HCT116 (cell line): ENCODE data around the gene MTHFD1L. TPM values are rescaled to one million over a fixed set of nuclear protein-coding genes. Genes with fewer than 3 reads are reported as not detected.

Source experiments
- ATAC-seq: fragments of 200-7000 bp; cut with Tn5 transposase; 2 replicates; pipeline ENCODE4 v1.9.1; 2020; ENCODE audit warnings: mild to moderate bottlenecking, moderate library complexity
- BruUV-seq: library from RNA; stranded (reverse); fragments of 400-500 nt; replicated peaks from 2 replicates; lab custom pipeline; 2021; lab: Mats Ljungman, UMichigan
- CTCF ChIA-PET: fragments of 300-600 bp; sonication (Branson Sonifier 250); formaldehyde crosslinking; loops from one replicate; lab custom pipeline; 2021; ENCODE audit warnings: antibody characterized with exemption; lab: Charles Lee
- POLR2A ChIA-PET: fragments of 300-600, 350-600 bp; sonication (Branson Sonifier 250); formaldehyde crosslinking; loops from one replicate; lab custom pipeline; 2021; ENCODE audit warnings: antibody characterized with exemption; lab: Charles Lee
- RAD21 ChIA-PET, 2 experiments: fragments of 300-600 bp; sonication (Branson Sonifier 250); formaldehyde crosslinking; loops; one replicate each; lab custom pipeline; 2023; ENCODE audit warnings: low total read pairs in 2 of 2; ENCODE audit not compliant: uncharacterized antibody in 2 of 2, unreplicated experiment in 2 of 2, low non-redundant PET in 1 of 2; lab: Charles Lee
- DNase-seq: peaks from one replicate; pipeline ENCODE4 v3.0.0-alpha.2; 2010; ENCODE audit warnings: low read depth, low spot score
- H2AFZ ChIP-seq: fragments of 200-600 bp; shearing (Covaris generic), sonication (generic); 2 replicates; pipeline ENCODE4 v1.6.1; 2017; ENCODE audit warnings: low read depth, mixed run types, mixed read lengths, antibody characterized with exemption, low read length; ENCODE audit not compliant: poor library complexity, severe bottlenecking
- H3K27ac ChIP-seq: 2 replicates; pipeline ENCODE4 v1.5.1; 2012; ENCODE audit warnings: low read depth, low read length
- H3K27me3 ChIP-seq: fragments of 200-600 bp; sonication (generic); 2 replicates; pipeline ENCODE4 v1.6.1; 2016; ENCODE audit warnings: mixed run types, low read length, mixed read lengths; ENCODE audit not compliant: insufficient read depth
- H3K36me3 ChIP-seq, 2 experiments: fragments of 200-500 bp in 1 of 2; fragments of 200-600 bp in 1 of 2; sonication (Bioruptor generic) in 1 of 2; sonication (generic) in 1 of 2; 2 replicates each; pipeline versions ENCODE4 v1.5.1 to v1.6.1; 2014 to 2016; ENCODE audit warnings: low read length in 2 of 2, inconsistent platforms in 1 of 2, mixed read lengths in 1 of 2, mixed run types in 1 of 2; ENCODE audit not compliant: insufficient read depth in 2 of 2, control insufficient read depth in 1 of 2
- H3K4me1 ChIP-seq, 2 experiments: fragments of 200-600 bp in 1 of 2; sonication (generic) in 1 of 2; 2 replicates each; pipeline versions ENCODE4 v1.5.1 to v1.6.1; 2012 to 2017; ENCODE audit warnings: low read length in 2 of 2, inconsistent platforms in 1 of 2, mild to moderate bottlenecking in 1 of 2, mixed read lengths in 1 of 2, mixed run types in 1 of 2, moderate library complexity in 1 of 2; ENCODE audit not compliant: insufficient read depth in 2 of 2, control insufficient read depth in 1 of 2
- H3K4me2 ChIP-seq: fragments of 200-600 bp; sonication (generic); 2 replicates; pipeline ENCODE4 v1.6.1; 2017; ENCODE audit warnings: mixed run types, low read length, mixed read lengths
- H3K4me3 ChIP-seq, 2 experiments: fragments of 200-600 bp in 1 of 2; sonication (generic) in 1 of 2; replicated peaks in 1 of 2; 2 replicates each; pipeline ENCODE4 v1.5.1; 2011 to 2016; ENCODE audit warnings: low read length in 2 of 2, control low read depth in 1 of 2, low read depth in 1 of 2, mild to moderate bottlenecking in 1 of 2, mixed read lengths in 1 of 2, mixed run types in 1 of 2
- H3K79me2 ChIP-seq: fragments of 200-600 bp; sonication (generic); 2 replicates; pipeline ENCODE4 v1.6.1; 2017; ENCODE audit warnings: mild to moderate bottlenecking, mixed run types, low read length, moderate library complexity, mixed read lengths; ENCODE audit not compliant: insufficient read depth
- H3K9ac ChIP-seq: fragments of 200-600 bp; sonication (generic); 2 replicates; pipeline ENCODE4 v1.6.1; 2016; ENCODE audit warnings: low read length, mixed read lengths
- H3K9me2 ChIP-seq: fragments of 200-600 bp; sonication (generic), shearing (Covaris generic); 2 replicates; pipeline ENCODE4 v1.6.1; 2017; ENCODE audit warnings: mixed run types, mild to moderate bottlenecking, moderate library complexity; ENCODE audit not compliant: insufficient read depth
- H3K9me3 ChIP-seq, 2 experiments: fragments of 200-500 bp in 1 of 2; fragments of 200-600 bp in 1 of 2; sonication (Bioruptor generic) in 1 of 2; sonication (generic) in 1 of 2; 2 replicates each; pipeline ENCODE4 v1.6.1; 2014 to 2017; ENCODE audit warnings: low read length in 2 of 2, mixed read lengths in 2 of 2, inconsistent platforms in 1 of 2, low read depth in 1 of 2, mild to moderate bottlenecking in 1 of 2, mixed run types in 1 of 2, moderate library complexity in 1 of 2; ENCODE audit not compliant: control insufficient read depth in 1 of 2, insufficient read depth in 1 of 2
- H4K20me1 ChIP-seq: fragments of 200-600 bp; sonication (generic), shearing (Covaris generic); 2 replicates; pipeline ENCODE4 v1.6.1; 2017; ENCODE audit warnings: mixed run types, mild to moderate bottlenecking, moderate library complexity; ENCODE audit not compliant: insufficient read depth
- CEBPB ChIP-seq: IDR thresholded peaks from 2 replicates; pipeline ENCODE4 v1.6.1; 2012; ENCODE audit warnings: low read depth
- CTCF ChIP-seq, 3 experiments: fragments of 200-600 bp in 1 of 3; sonication (generic) in 1 of 3; IDR thresholded peaks in 2 of 3; conservative IDR thresholded peaks in 1 of 3; 2 replicates each; pipeline ENCODE4 v1.5.1; 2012 to 2017; ENCODE audit warnings: low read depth in 2 of 3, low read length in 2 of 3, antibody characterized with exemption in 1 of 3, borderline replicate concordance in 1 of 3, control low read depth in 1 of 3, mild to moderate bottlenecking in 1 of 3, mixed read lengths in 1 of 3, mixed run types in 1 of 3, moderate library complexity in 1 of 3; ENCODE audit not compliant: insufficient read depth in 1 of 3
- EGR1 ChIP-seq: IDR thresholded peaks from 2 replicates; pipeline ENCODE4 v1.6.1; 2012; ENCODE audit warnings: low read depth
- ELF1 ChIP-seq: IDR thresholded peaks from 2 replicates; pipeline ENCODE4 v1.6.1; 2012; ENCODE audit warnings: low read depth, borderline replicate concordance
- EZH2 ChIP-seq: fragments of 200-600 bp; sonication (generic); IDR thresholded peaks from 2 replicates; pipeline ENCODE4 v1.6.1; 2017; ENCODE audit warnings: antibody characterized with exemption, mixed run types
- JUND ChIP-seq: IDR thresholded peaks from 2 replicates; pipeline ENCODE4 v1.6.1; 2012
- MAX ChIP-seq: IDR thresholded peaks from 2 replicates; pipeline ENCODE4 v1.6.1; 2012
- POLR2A ChIP-seq: IDR thresholded peaks from 2 replicates; pipeline ENCODE4 v1.7.0; 2011; ENCODE audit warnings: borderline replicate concordance; ENCODE audit not compliant: insufficient read depth, insufficient read length; ENCODE audit errors: extremely low read depth
- POLR2AphosphoS5 ChIP-seq: IDR thresholded peaks from 2 replicates; pipeline ENCODE4 v1.6.1; 2011; ENCODE audit warnings: mild to moderate bottlenecking, low read depth, low read length, moderate library complexity
- RAD21 ChIP-seq: IDR thresholded peaks from 2 replicates; pipeline ENCODE4 v1.6.1; 2012; ENCODE audit warnings: low read depth, mild to moderate bottlenecking
- SIN3A ChIP-seq: IDR thresholded peaks from 2 replicates; pipeline ENCODE4 v1.6.1; 2012; ENCODE audit warnings: low read depth
- SP1 ChIP-seq: IDR thresholded peaks from 2 replicates; pipeline ENCODE4 v1.6.1; 2012; ENCODE audit warnings: low read depth
- SRF ChIP-seq: IDR thresholded peaks from 2 replicates; pipeline ENCODE4 v1.6.1; 2012; ENCODE audit warnings: low read depth
- TCF7L2 ChIP-seq: IDR thresholded peaks from 2 replicates; pipeline ENCODE4 v1.7.0; 2011; ENCODE audit warnings: borderline replicate concordance, inconsistent platforms; ENCODE audit not compliant: insufficient read depth, insufficient read length; ENCODE audit errors: extremely low read depth
- YY1 ChIP-seq: IDR thresholded peaks from 2 replicates; pipeline ENCODE4 v1.6.1; 2011; ENCODE audit warnings: low read length, low read depth, moderate library complexity, mild to moderate bottlenecking; ENCODE audit not compliant: insufficient replicate concordance; ENCODE audit errors: extremely low read depth
- ZFX ChIP-seq: fragments of 450-650 bp; IDR thresholded peaks from 2 replicates; pipeline ENCODE4 v1.6.1; 2017
- intact Hi-C: fragments of 100-400 bp; cut with micrococcal nuclease; formaldehyde crosslinking; loops from 2 replicates; pipeline ENCODE4 v1.10.0; 2022
- total RNA-seq: library from RNA; stranded (reverse); gene quantifications from one replicate; pipeline ENCODE4 v1.2.1, GENCODE V29; 2021; ENCODE audit not compliant: unreplicated experiment
- TF ChIP-seq, protein P1 (sequence below): IDR thresholded peaks from 2 replicates; pipeline ENCODE4 v1.6.1; 2012
- TF ChIP-seq, protein P2 (sequence below): IDR thresholded peaks from 2 replicates; pipeline ENCODE4 v1.6.1; 2011; ENCODE audit warnings: mild to moderate bottlenecking, low read length, moderate library complexity; ENCODE audit not compliant: insufficient replicate concordance; ENCODE audit errors: extremely low read depth
- TF ChIP-seq, protein P3 (sequence below): IDR thresholded peaks from 2 replicates; pipeline ENCODE4 v1.6.1; 2012; ENCODE audit warnings: low read depth

MTHFD1L gene
- total RNA-seq, 1 experiment from 2014 or later: 127 TPM

- ChIA-PET CTCF (no interaction called here), POLR2A (interaction anchor here (1.2 to 7.9 kb wide), 3 partner anchors 12 to 268 kb away, joined by 3 to 41 read pairs (median 36); no protein-coding TSS in a partner anchor), RAD21 (no interaction called here)
- Histone ChIP-seq H3K27me3 (no peaks in the 10 kb centered on the region), H3K9me2 (no peaks in the 10 kb centered on the region), H3K4me3 (no peak overlapping the region), H3K9me3 (no peaks in the 10 kb centered on the region), H3K27ac (peak overlapping the region; percentile 100), H3K4me1 (peaks cover 77 to 93% of the 10 kb centered on the region in 2 experiments), H3K36me3 (no peaks in the 10 kb centered on the region), H3K4me2 (peak overlapping the region; percentile 0; the same call in 1 of the 2 replicates), H2AFZ (no peak overlapping the region), H3K9ac (peak overlapping the region; percentile 41), H3K79me2 (peaks cover 52% of the 10 kb centered on the region), H4K20me1 (no peaks in the 10 kb centered on the region)
- no peak for TF ChIP-seq ZFX
- no peak for TF ChIP-seq TCF7L2
- TF ChIP-seq JUND: no peak
- no peak for TF ChIP-seq RAD21
- TF ChIP-seq ELF1: no peak
- TF ChIP-seq, protein P1, sequence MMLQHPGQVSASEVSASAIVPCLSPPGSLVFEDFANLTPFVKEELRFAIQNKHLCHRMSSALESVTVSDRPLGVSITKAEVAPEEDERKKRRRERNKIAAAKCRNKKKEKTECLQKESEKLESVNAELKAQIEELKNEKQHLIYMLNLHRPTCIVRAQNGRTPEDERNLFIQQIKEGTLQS: no peak
- TF ChIP-seq CTCF (IDR thresholded peaks at IDR 0.05 in 2 of 3, conservative IDR thresholded peaks at IDR 0.05 in 1 of 3; ENCODE audit: borderline replicate concordance in 1 of 3, insufficient read depth in 1 of 3, low read depth in 2 of 3, low read length in 2 of 3): no peak
- no peak for TF ChIP-seq MAX
- TF ChIP-seq CEBPB: no peak
- TF ChIP-seq YY1: no peak
- no peak for TF ChIP-seq POLR2A
- TF ChIP-seq SP1: no peak
- TF ChIP-seq, protein P2, sequence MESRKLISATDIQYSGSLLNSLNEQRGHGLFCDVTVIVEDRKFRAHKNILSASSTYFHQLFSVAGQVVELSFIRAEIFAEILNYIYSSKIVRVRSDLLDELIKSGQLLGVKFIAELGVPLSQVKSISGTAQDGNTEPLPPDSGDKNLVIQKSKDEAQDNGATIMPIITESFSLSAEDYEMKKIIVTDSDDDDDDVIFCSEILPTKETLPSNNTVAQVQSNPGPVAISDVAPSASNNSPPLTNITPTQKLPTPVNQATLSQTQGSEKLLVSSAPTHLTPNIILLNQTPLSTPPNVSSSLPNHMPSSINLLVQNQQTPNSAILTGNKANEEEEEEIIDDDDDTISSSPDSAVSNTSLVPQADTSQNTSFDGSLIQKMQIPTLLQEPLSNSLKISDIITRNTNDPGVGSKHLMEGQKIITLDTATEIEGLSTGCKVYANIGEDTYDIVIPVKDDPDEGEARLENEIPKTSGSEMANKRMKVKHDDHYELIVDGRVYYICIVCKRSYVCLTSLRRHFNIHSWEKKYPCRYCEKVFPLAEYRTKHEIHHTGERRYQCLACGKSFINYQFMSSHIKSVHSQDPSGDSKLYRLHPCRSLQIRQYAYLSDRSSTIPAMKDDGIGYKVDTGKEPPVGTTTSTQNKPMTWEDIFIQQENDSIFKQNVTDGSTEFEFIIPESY: no peak
- TF ChIP-seq, protein P3, sequence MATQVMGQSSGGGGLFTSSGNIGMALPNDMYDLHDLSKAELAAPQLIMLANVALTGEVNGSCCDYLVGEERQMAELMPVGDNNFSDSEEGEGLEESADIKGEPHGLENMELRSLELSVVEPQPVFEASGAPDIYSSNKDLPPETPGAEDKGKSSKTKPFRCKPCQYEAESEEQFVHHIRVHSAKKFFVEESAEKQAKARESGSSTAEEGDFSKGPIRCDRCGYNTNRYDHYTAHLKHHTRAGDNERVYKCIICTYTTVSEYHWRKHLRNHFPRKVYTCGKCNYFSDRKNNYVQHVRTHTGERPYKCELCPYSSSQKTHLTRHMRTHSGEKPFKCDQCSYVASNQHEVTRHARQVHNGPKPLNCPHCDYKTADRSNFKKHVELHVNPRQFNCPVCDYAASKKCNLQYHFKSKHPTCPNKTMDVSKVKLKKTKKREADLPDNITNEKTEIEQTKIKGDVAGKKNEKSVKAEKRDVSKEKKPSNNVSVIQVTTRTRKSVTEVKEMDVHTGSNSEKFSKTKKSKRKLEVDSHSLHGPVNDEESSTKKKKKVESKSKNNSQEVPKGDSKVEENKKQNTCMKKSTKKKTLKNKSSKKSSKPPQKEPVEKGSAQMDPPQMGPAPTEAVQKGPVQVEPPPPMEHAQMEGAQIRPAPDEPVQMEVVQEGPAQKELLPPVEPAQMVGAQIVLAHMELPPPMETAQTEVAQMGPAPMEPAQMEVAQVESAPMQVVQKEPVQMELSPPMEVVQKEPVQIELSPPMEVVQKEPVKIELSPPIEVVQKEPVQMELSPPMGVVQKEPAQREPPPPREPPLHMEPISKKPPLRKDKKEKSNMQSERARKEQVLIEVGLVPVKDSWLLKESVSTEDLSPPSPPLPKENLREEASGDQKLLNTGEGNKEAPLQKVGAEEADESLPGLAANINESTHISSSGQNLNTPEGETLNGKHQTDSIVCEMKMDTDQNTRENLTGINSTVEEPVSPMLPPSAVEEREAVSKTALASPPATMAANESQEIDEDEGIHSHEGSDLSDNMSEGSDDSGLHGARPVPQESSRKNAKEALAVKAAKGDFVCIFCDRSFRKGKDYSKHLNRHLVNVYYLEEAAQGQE: no peak
- TF ChIP-seq SIN3A: no peak
- no peak for TF ChIP-seq SRF
- TF ChIP-seq EZH2: no peak
- no peak for TF ChIP-seq EGR1
- no peak for TF ChIP-seq POLR2AphosphoS5
- no TSS peak for BruUV-seq
- no peak for ATAC-seq
- intact Hi-C loops: no loop called here
- DNase-seq: no peak
Measured at GRCh38 chr6:151057061-151057460, 191.6 kb downstream of the MTHFD1L start.
